ENCODE measurements around the gene ASAP3. TPM values are rescaled to one million over a fixed set of nuclear protein-coding genes. Genes with fewer than 3 reads are reported as not detected.

ASAP3 gene
- total and polyA plus RNA-seq, 9 of the 15 experiments (the other 6 are each of a cell fraction or from before 2014, with no cell fraction given), result 1.7 to 31.2 (median 17.4) TPM

DNA sequence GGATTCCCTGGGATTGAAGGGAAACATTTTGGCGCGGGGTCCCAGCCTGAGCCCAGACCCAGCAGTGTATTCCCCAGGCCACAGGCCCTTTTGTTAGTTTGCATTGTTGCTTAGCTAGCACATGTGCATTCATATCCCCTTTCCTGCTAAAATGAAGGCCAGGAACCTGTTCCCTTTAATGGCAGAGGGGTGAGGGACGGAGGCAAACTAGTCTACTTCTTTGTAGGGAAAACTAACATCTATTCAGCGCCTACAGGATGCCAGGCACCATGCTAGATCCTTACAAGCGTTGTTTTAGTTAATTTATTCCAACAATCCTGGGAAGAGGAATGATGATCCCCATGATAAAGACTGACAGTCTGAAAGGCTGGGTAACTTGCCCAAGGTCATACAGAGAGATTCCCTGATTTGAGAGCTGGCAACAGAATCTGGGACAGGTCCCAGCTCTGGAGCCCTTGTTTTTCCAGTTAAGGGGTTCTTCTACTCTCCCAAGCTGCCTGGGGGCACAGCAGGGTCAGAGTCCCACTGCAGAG lies 47.6 kb upstream of the ASAP3 start (continued):
- TF ChIP-seq REST (IDR thresholded peaks at IDR 0.05; ENCODE audit: borderline replicate concordance) (no peak), REST (CRISPR knock-in tag; IDR thresholded peaks at IDR 0.05; ENCODE audit: low read depth) (no peak), ZFPM2 (CRISPR knock-in tag; IDR thresholded peaks at IDR 0.05) (0 out of 2 replicates have a peak, but pooled peaks have one; percentile 29), FOXK2 (conservative IDR thresholded peaks at IDR 0.05 in 1 of 2, IDR thresholded peaks at IDR 0.05 in 1 of 2; ENCODE audit: low read depth in 2 of 2) (no peak), ZNF589 (CRISPR knock-in tag; IDR thresholded peaks at IDR 0.05; ENCODE audit: low read depth) (0 out of 2 replicates have a peak, but pooled peaks have one; percentile 10), POLR3G (IDR thresholded peaks at IDR 0.05; ENCODE audit: extremely low read depth, insufficient read length, insufficient replicate concordance) (no peak), KLF1 (tag; IDR thresholded peaks at IDR 0.05) (0 out of 2 replicates have a peak, but pooled peaks have one; percentile 37), SPI1 (IDR thresholded peaks at IDR 0.05; ENCODE audit: borderline replicate concordance, low read depth, low read length) (no peak), ETS2 (tag; IDR thresholded peaks at IDR 0.05; ENCODE audit: borderline replicate concordance, poor library complexity, severe bottlenecking) (no peak), ZNF133 (CRISPR knock-in tag; IDR thresholded peaks at IDR 0.05) (no peak), CTCFL (IDR thresholded peaks at IDR 0.05; ENCODE audit: borderline replicate concordance, insufficient read depth, low read depth, low read length, poor library complexity, severe bottlenecking) (no peak), HMG20A (CRISPR knock-in tag; conservative IDR thresholded peaks at IDR 0.05) (no peak), ZNF316 (IDR thresholded peaks at IDR 0.05) (no peak)
- TF ChIP-seq, protein P1, sequence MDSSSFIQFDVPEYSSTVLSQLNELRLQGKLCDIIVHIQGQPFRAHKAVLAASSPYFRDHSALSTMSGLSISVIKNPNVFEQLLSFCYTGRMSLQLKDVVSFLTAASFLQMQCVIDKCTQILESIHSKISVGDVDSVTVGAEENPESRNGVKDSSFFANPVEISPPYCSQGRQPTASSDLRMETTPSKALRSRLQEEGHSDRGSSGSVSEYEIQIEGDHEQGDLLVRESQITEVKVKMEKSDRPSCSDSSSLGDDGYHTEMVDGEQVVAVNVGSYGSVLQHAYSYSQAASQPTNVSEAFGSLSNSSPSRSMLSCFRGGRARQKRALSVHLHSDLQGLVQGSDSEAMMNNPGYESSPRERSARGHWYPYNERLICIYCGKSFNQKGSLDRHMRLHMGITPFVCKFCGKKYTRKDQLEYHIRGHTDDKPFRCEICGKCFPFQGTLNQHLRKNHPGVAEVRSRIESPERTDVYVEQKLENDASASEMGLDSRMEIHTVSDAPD (CRISPR knock-in tag; IDR thresholded peaks at IDR 0.05), result no peak
